B cell (primary cell): Measurements from ENCODE around the gene COL4A1. TPM values are rescaled to one million over a fixed set of nuclear protein-coding genes. Genes with fewer than 3 reads are reported as not detected.

Experiments
- ATAC-seq: fragments of 200-7000 bp; cut with Tn5 transposase; one replicate; pipeline ENCODE4 v1.10.0; 2021; ENCODE audit warnings: low read depth, mild to moderate bottlenecking, moderate number of reproducible peaks, moderate library complexity
- CTCF ChIA-PET: fragments of 350-600 bp; sonication (Branson Sonifier 250); formaldehyde crosslinking; loops from one replicate; lab custom pipeline; 2021; ENCODE audit warnings: antibody characterized with exemption, inconsistent platforms; lab: Charles Lee
- POLR2A ChIA-PET: fragments of 350-600 bp; sonication (Branson Sonifier 250); formaldehyde crosslinking; loops from one replicate; lab custom pipeline; 2021; ENCODE audit warnings: antibody characterized with exemption; lab: Charles Lee
- DNase-seq: peaks from one replicate; pipeline ENCODE4 v3.0.0; 2013
- H2AFZ ChIP-seq: 2 replicates; pipeline ENCODE4 v1.6.1; 2012; ENCODE audit warnings: mild to moderate bottlenecking, low read depth, low read length; ENCODE audit not compliant: insufficient read depth, poor library complexity, severe bottlenecking
- H3K27ac ChIP-seq, 2 donors: 1 replicate in 1 of 2; 2 replicates in 1 of 2; pipeline ENCODE4 v1.5.1; 2012 to 2013; ENCODE audit warnings: low read length in 2 of 2, mild to moderate bottlenecking in 2 of 2, moderate library complexity in 1 of 2
- H3K27me3 ChIP-seq, 4 experiments: fragments of 200-600 bp in 1 of 4; sonication (generic) in 1 of 4; replicated peaks in 1 of 4; 1 replicate in 2 of 4; 2 replicates in 2 of 4; pipeline versions ENCODE4 v1.6.1 to v1.7.0; 2013 to 2016; ENCODE audit warnings: low read length in 3 of 4, mild to moderate bottlenecking in 2 of 4, mixed read lengths in 1 of 4, moderate library complexity in 1 of 4; ENCODE audit not compliant: insufficient read depth in 4 of 4, control insufficient read depth in 3 of 4; ENCODE audit errors: control extremely low read depth in 1 of 4
- H3K36me3 ChIP-seq, 2 experiments: replicated peaks in 1 of 2; 1 replicate in 1 of 2; 2 replicates in 1 of 2; pipeline versions ENCODE4 v1.6.1 to v1.7.1; 2013; ENCODE audit warnings: low read length in 1 of 2; ENCODE audit not compliant: insufficient read depth in 2 of 2, control insufficient read depth in 1 of 2; ENCODE audit errors: control extremely low read depth in 1 of 2, extremely low read depth in 1 of 2
- H3K4me1 ChIP-seq, 2 donors: fragments of 200-600 bp in 1 of 2; sonication (generic) in 1 of 2; 1 replicate in 1 of 2; 2 replicates in 1 of 2; pipeline versions ENCODE4 v1.5.1 to v1.6.1; 2013 to 2017; ENCODE audit warnings: low read length in 2 of 2; ENCODE audit not compliant: control insufficient read depth in 2 of 2, insufficient read depth in 2 of 2
- H3K4me2 ChIP-seq: replicated peaks from 2 replicates; pipeline ENCODE3; 2012; ENCODE audit warnings: mild to moderate bottlenecking, low read depth, low read length; ENCODE audit not compliant: poor library complexity, severe bottlenecking
- H3K4me3 ChIP-seq, 5 experiments: fragments of 200-600 bp in 1 of 5; sonication (generic) in 1 of 5; 1 replicate in 3 of 5; 2 replicates in 2 of 5; pipeline versions ENCODE4 v1.5.1 to v1.7.0; 2011 to 2016; ENCODE audit warnings: low read length in 4 of 5, mild to moderate bottlenecking in 4 of 5, low read depth in 2 of 5, control low read depth in 1 of 5, moderate library complexity in 1 of 5; ENCODE audit not compliant: insufficient read depth in 1 of 5; ENCODE audit errors: control extremely low read depth in 1 of 5, extremely low read depth in 1 of 5
- H3K79me2 ChIP-seq: fragments of 200-600 bp; sonication (generic); one replicate; pipeline ENCODE4 v1.6.0; 2016; ENCODE audit warnings: low read length; ENCODE audit not compliant: control insufficient read depth, insufficient read depth
- H3K9ac ChIP-seq: fragments of 200-600 bp; sonication (generic); 2 replicates; pipeline ENCODE4 v1.6.1; 2017; ENCODE audit warnings: mild to moderate bottlenecking, low read length, moderate library complexity
- H3K9me3 ChIP-seq, 3 donors: one replicate each; pipeline versions ENCODE4 v1.6.1 to v1.7.1; 2013; ENCODE audit warnings: low read length in 2 of 3; ENCODE audit not compliant: control insufficient read depth in 2 of 3, insufficient read depth in 1 of 3; ENCODE audit errors: control extremely low read depth in 1 of 3
- H4K20me1 ChIP-seq: 2 replicates; pipeline ENCODE4 v1.6.0; 2012; ENCODE audit warnings: mild to moderate bottlenecking, low read length; ENCODE audit not compliant: insufficient read depth, control insufficient read depth, poor library complexity, severe bottlenecking
- H3K27ac Mint-ChIP-seq: one replicate; pipeline ENCODE4 v1.8.0; 2021; ENCODE audit warnings: mixed read lengths
- H3K27me3 Mint-ChIP-seq: one replicate; pipeline ENCODE4 v1.8.0; 2021; ENCODE audit warnings: mixed read lengths
- H3K4me1 Mint-ChIP-seq: one replicate; pipeline ENCODE4 v1.8.0; 2021; ENCODE audit warnings: mixed read lengths
- H3K4me3 Mint-ChIP-seq: one replicate; pipeline ENCODE4 v1.8.0; 2021; ENCODE audit warnings: mixed read lengths
- H3K9me3 Mint-ChIP-seq: one replicate; pipeline ENCODE4 v1.8.0; 2022; ENCODE audit warnings: mixed read lengths; ENCODE audit not compliant: insufficient read depth
- CTCF ChIP-seq: fragments of 200-600 bp; IDR thresholded peaks from one replicate; pipeline ENCODE4 v1.8.0; 2022; ENCODE audit warnings: antibody characterized with exemption, mild to moderate bottlenecking
- EZH2 ChIP-seq: IDR thresholded peaks from 2 replicates; pipeline ENCODE4 v1.6.1; 2012; ENCODE audit warnings: borderline replicate concordance, low read depth, mild to moderate bottlenecking, moderate library complexity, low read length; ENCODE audit not compliant: insufficient read depth, poor library complexity, severe bottlenecking
- WGBS: methylation state at CpG from one replicate; pipeline ENCODE4 v1.1.5; 2013; ENCODE audit warnings: missing lambda C conversion rate; ENCODE audit not compliant: insufficient coverage; 5-methylcytosine and 5-hydroxymethylcytosine counted together
- intact Hi-C: fragments of 100-400 bp; cut with micrococcal nuclease; formaldehyde crosslinking; loops from one replicate; pipeline ENCODE4 v1.10.0; 2022
- polyA plus RNA-seq: library from polyadenylated mRNA; depleted of rRNA; stranded (reverse); fragments of >200 nt; gene quantifications from 2 replicates; pipeline ENCODE4 v1.2.3, GENCODE V29; 2012
- total RNA-seq, 2 donors: library from RNA; stranded (reverse); fragments of 120-200 nt in 1 of 2; gene quantifications; 1 replicate in 1 of 2; 2 replicates in 1 of 2; pipeline versions ENCODE4 v1.2.3 to v1.2.4, GENCODE V29; 2013 to 2022

Gene COL4A1
- total and polyA plus RNA-seq, 2 donors (not counting 1 experiment from before 2014, with no cell fraction given), result not detected

- no peak for TF ChIP-seq EZH2
- no peaks in the 10 kb centered on the region for H3K4me1 Mint-ChIP-seq
- Histone ChIP-seq H3K79me2 (no peaks in the 10 kb centered on the region), H3K27me3 (no peaks in the 10 kb centered on the region), H3K4me1 (no peaks in the 10 kb centered on the region), H3K9ac (no peak overlapping the region), H3K36me3 (no peaks in the 10 kb centered on the region), H3K9me3 (no peaks in the 10 kb centered on the region), H3K27ac (no peak overlapping the region), H3K4me2 (no peak overlapping the region), H4K20me1 (no peaks in the 10 kb centered on the region), H2AFZ (no peak overlapping the region), H3K4me3 (no peak overlapping the region)
- POLR2A ChIA-PET, result no interaction called here
- H3K4me3 Mint-ChIP-seq, result no peak overlapping the region
- intact Hi-C loops, result no loop called here
- H3K9me3 Mint-ChIP-seq, result no peaks in the 10 kb centered on the region
- H3K27ac Mint-ChIP-seq, result no peak overlapping the region
- H3K27me3 Mint-ChIP-seq, result no peaks in the 10 kb centered on the region
- ATAC-seq (no peak), DNase-seq (no peak)
- 91% methylated on average over 7 of the region's 9 CpGs for WGBS
- CTCF ChIA-PET, result interaction anchor here (0.8 kb wide), 1 partner anchor 10 kb away, joined by 4 read pairs; no protein-coding TSS in a partner anchor
Observed at GRCh38 chr13:110212529-110212928, 94.4 kb downstream of the COL4A1 start.

GRCh38 chr13:110211735-110212134, 95.2 kb downstream of the COL4A1 start:
- no peaks in the 10 kb centered on the region for H3K9me3 ChIP-seq
- Mint-ChIP-seq H3K9me3 (no peaks in the 10 kb centered on the region), H3K27me3 (no peaks in the 10 kb centered on the region), H3K4me3 (no peak overlapping the region), H3K4me1 (no peaks in the 10 kb centered on the region), H3K27ac (no peak overlapping the region)
- H3K36me3 ChIP-seq, result no peaks in the 10 kb centered on the region
- no peaks in the 10 kb centered on the region for H3K79me2 ChIP-seq
- no peak overlapping the region for H3K9ac ChIP-seq
- H4K20me1 ChIP-seq, result no peaks in the 10 kb centered on the region
- DNase-seq (no peak), ATAC-seq (no peak)
- no peak overlapping the region for H3K27ac ChIP-seq
- WGBS, result 82% methylated on average over 3 of the region's 6 CpGs
- TF ChIP-seq EZH2 (no peak), CTCF (no peak)
- H3K4me1 ChIP-seq, result no peaks in the 10 kb centered on the region
- no peaks in the 10 kb centered on the region for H3K27me3 ChIP-seq
- ChIA-PET POLR2A (no interaction called here), CTCF (no interaction called here)
- H3K4me2 ChIP-seq, result no peak overlapping the region
- H3K4me3 ChIP-seq, result no peak overlapping the region
- H2AFZ ChIP-seq, result no peak overlapping the region
- intact Hi-C loops, result no loop called here
